T-helper 2 cell treated with Interferon-gamma antibody and Interleukin-4, amounts not matched to agents 5 μg/mL and 100 μg/mL, for 36 hours (primary cell): ENCODE measurements around the gene MAP3K4.

ENCODE experiments used
- DNase-seq: peaks from one replicate; pipeline ENCODE4 v3.0.0; 2021; ENCODE audit warnings: low spot score
- H3K27ac Mint-ChIP-seq: one replicate; pipeline ENCODE4 v1.8.0; 2021; ENCODE audit warnings: mild to moderate bottlenecking, mixed read lengths
- H3K27me3 Mint-ChIP-seq: one replicate; pipeline ENCODE4 v1.8.0; 2021; ENCODE audit warnings: low read depth, mixed read lengths
- H3K36me3 Mint-ChIP-seq: one replicate; pipeline ENCODE4 v1.8.0; 2021; ENCODE audit warnings: low read depth, mixed read lengths
- H3K4me1 Mint-ChIP-seq: one replicate; pipeline ENCODE4 v1.8.0; 2021; ENCODE audit warnings: low read depth, mixed read lengths
- H3K4me3 Mint-ChIP-seq: one replicate; pipeline ENCODE4 v1.8.0; 2022; ENCODE audit warnings: mild to moderate bottlenecking, moderate library complexity, mixed read lengths
- H3K9me3 Mint-ChIP-seq: one replicate; pipeline ENCODE4 v1.8.0; 2021; ENCODE audit warnings: mixed read lengths

The MAP3K4 gene

GRCh38 chr6:161024364-161024920 is 32.9 kb downstream of the MAP3K4 start:
- peaks cover 5% of the 10 kb centered on the region for H3K36me3 Mint-ChIP-seq
- no peak overlapping the region for H3K4me3 Mint-ChIP-seq
- DNase-seq: no peak
- no peaks in the 10 kb centered on the region for H3K9me3 Mint-ChIP-seq
- H3K27ac Mint-ChIP-seq: no peak overlapping the region
- no peaks in the 10 kb centered on the region for H3K27me3 Mint-ChIP-seq
- H3K4me1 Mint-ChIP-seq: peaks cover 9% of the 10 kb centered on the region

GRCh38 chr6:161027385-161027784 is 35.8 kb downstream of the MAP3K4 start:
- H3K4me1 Mint-ChIP-seq: peaks cover 14% of the 10 kb centered on the region
- DNase-seq: no peak
- H3K36me3 Mint-ChIP-seq: peaks cover 2% of the 10 kb centered on the region
- H3K27me3 Mint-ChIP-seq: no peaks in the 10 kb centered on the region
- no peak overlapping the region for H3K27ac Mint-ChIP-seq
- no peaks in the 10 kb centered on the region for H3K9me3 Mint-ChIP-seq
- H3K4me3 Mint-ChIP-seq: no peak overlapping the region

DNA sequence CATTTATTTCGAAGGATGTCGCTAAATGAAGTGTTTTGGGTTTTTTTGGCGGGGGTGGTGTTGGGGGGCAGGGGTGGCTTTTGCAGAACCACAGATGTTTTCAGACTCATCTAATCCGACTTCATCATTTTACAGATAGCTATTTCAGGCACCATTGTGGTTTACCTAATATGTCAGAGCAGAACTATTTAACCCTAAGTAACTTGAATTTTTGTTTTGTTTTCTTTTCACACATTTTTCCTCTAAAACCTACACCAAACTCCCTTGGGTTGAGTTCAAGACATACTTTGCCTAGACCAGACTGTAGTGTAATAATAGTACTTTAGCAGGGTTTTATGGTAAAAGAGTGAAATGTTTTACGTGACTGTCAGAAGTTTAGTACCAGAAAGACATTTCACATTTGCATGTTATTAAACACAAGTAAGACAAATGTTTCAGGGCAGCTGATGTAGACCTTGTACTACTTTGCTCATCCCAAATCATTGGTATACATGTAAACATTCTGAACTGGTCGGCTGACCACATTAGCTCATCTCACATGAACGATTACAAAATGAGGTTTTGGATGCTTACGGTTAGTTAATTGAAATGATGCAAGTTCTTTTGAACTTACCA is 37.7 kb downstream of the MAP3K4 start:
- no peak overlapping the region for H3K27ac Mint-ChIP-seq
- H3K9me3 Mint-ChIP-seq: no peaks in the 10 kb centered on the region
- no peak for DNase-seq
- H3K4me1 Mint-ChIP-seq: peaks cover 15% of the 10 kb centered on the region
- H3K4me3 Mint-ChIP-seq: no peak overlapping the region
- H3K27me3 Mint-ChIP-seq: no peaks in the 10 kb centered on the region
- H3K36me3 Mint-ChIP-seq: peaks cover 4% of the 10 kb centered on the region

- Mint-ChIP-seq H3K9me3 (no peaks in the 10 kb centered on the region), H3K4me3 (no peak overlapping the region), H3K36me3 (peaks cover 12% of the 10 kb centered on the region), H3K27ac (no peak overlapping the region), H3K27me3 (no peaks in the 10 kb centered on the region), H3K4me1 (peaks cover 15% of the 10 kb centered on the region)
- no peak for DNase-seq
Observed at GRCh38 chr6:161031721-161032495, 40.3 kb downstream of the MAP3K4 start.

DNA sequence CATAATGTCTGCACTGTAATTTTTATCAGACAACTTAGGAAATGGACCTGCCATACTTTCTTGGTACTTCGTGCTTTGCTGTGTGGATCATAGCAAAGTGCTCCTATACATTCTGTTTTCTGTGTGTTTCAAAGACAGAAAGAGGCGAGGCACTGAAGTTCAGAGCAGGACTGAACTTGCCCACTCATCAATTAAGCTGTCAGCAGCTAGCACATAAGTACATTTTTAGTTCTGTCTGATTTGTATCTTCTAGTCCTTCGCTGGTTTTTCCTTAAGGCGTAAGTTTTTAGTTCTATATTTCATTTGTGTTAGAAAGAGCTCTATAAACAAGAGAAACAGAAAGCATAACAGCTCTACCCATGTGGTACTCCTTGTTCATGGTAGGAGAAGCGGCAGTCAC is 42.1 kb downstream of the MAP3K4 start:
- no peak overlapping the region for H3K27ac Mint-ChIP-seq
- H3K4me3 Mint-ChIP-seq: no peak overlapping the region

DNA sequence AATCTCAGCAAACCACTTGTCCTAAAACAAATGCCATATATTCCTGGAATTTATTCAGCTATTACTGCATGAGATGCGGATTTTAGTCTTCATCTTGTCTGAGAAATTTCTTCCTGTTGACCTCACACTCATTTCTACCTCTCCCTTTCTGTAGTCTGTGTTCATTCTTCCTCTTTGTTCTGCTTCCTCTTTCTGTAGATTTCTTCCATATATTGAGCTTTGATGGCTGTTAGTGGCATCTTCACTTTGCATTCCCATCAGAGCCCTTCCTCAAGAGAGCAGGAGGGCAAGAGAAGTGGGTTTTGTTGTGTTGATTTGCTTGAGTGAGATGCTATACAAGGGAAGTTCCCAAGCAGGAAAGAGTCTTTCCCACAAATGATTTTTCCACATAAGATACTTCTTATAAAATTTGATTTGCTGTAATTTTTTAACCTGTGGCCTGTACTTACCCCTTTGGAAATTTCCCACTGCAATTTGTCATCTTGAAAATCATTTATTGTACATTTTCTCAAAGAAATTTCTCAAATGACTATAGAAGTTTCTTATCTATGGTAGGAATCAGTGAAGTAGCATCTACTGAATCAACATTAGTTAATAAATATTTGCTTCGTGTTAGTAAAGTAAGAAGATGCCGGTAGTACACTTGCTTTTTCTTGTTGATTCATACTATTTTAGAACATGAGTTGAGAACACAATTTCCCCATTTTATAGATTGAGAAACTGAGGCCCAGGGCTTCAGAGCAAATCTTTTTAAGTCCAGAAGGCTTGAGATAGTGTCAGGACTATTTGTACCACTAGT is 43.8 kb downstream of the MAP3K4 start:
- no peaks in the 10 kb centered on the region for H3K27me3 Mint-ChIP-seq
- H3K27ac Mint-ChIP-seq: no peak overlapping the region
- peaks cover 3% of the 10 kb centered on the region for H3K4me1 Mint-ChIP-seq
- H3K36me3 Mint-ChIP-seq: peaks cover 16% of the 10 kb centered on the region
- no peaks in the 10 kb centered on the region for H3K9me3 Mint-ChIP-seq
- no peak overlapping the region for H3K4me3 Mint-ChIP-seq
- DNase-seq: no peak

More for the DNA sequence above, 42.1 kb downstream of the MAP3K4 start:
- H3K27me3 Mint-ChIP-seq: no peaks in the 10 kb centered on the region
- H3K9me3 Mint-ChIP-seq: no peaks in the 10 kb centered on the region
- no peak for DNase-seq
- peaks cover 15% of the 10 kb centered on the region for H3K4me1 Mint-ChIP-seq
- H3K36me3 Mint-ChIP-seq: peaks cover 15% of the 10 kb centered on the region

DNA sequence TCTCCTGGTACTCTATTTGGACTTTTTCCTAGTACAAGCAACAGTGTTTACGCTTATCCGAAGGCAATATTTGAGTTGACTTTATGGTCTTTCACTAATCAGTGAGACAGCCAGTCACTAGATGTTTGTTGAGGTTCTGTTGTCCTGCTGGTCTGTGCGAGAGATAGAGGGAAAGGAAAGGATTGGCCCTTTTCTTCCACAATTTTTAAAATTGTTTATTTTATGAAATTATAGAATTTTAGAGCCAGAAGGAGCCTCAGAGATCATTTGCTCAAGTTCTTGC is 44.4 kb downstream of the MAP3K4 start:
- H3K9me3 Mint-ChIP-seq: no peaks in the 10 kb centered on the region
- DNase-seq: no peak
- H3K27me3 Mint-ChIP-seq: no peaks in the 10 kb centered on the region
- no peak overlapping the region for H3K4me3 Mint-ChIP-seq
- H3K27ac Mint-ChIP-seq: no peak overlapping the region
- H3K4me1 Mint-ChIP-seq: peaks cover 3% of the 10 kb centered on the region
- H3K36me3 Mint-ChIP-seq: peaks cover 16% of the 10 kb centered on the region

DNA sequence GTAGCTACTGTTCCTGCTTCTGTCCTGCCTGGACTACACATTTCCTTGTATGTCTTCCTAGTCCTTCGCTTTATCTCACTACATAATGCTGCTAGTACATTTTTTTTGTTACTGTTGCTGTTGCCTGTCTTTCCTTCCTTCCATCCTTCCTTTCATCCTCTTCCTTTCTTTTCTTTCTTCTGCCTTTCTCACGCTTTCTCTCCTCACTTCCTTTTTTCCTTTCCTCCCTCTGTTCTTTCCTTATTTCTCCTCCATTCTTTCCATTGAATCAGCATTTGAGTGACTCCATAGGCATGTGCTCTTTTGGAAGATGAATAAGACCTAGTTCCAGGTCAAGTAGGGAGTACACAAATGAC is 46.3 kb downstream of the MAP3K4 start:
- no peak overlapping the region for H3K27ac Mint-ChIP-seq
- H3K4me1 Mint-ChIP-seq: peaks cover 3% of the 10 kb centered on the region
- peaks cover 16% of the 10 kb centered on the region for H3K36me3 Mint-ChIP-seq
- no peaks in the 10 kb centered on the region for H3K27me3 Mint-ChIP-seq
- DNase-seq: no peak
- no peaks in the 10 kb centered on the region for H3K9me3 Mint-ChIP-seq
- H3K4me3 Mint-ChIP-seq: no peak overlapping the region

DNA sequence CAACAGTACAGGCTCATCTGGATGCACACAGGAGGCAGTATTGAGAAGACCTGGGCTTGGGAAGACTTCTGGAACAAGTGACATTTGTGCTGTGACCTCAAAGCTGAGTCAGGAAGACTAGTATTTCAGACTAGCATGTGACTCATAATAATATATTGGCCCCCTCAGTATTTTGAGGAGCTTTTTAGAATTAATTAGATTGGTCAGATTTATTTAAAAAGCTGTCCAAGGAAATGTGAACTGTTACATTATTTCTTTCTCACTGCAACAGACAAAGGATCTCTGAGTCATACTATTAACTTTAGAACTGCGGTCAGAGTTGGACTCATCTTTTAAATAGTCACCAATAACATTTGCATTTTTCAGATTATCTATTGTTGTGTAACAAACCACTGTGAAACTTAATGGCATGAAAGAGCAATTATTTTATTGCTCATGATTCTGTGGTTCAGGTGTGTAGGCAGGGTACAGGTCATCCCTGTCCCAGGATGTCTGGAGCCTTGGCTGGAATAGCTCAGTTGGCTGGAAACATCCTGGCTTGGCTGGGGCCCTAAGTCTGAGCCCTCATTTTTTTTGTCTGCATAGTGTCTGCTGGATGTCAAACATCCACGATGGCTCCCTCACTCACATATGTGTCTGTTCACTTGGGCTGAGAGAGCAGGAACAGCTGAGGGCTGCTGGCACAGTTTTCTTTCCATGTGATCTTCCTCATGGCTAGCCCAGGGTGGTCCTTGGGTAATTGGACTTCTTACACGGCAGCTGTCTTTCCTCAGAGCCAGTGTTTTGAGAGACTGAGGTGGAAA is 46.9 kb downstream of the MAP3K4 start:
- Mint-ChIP-seq H3K4me3 (no peak overlapping the region), H3K4me1 (peaks cover 3% of the 10 kb centered on the region), H3K36me3 (peaks cover 16% of the 10 kb centered on the region), H3K27me3 (no peaks in the 10 kb centered on the region), H3K9me3 (no peaks in the 10 kb centered on the region), H3K27ac (no peak overlapping the region)
- no peak for DNase-seq

DNA sequence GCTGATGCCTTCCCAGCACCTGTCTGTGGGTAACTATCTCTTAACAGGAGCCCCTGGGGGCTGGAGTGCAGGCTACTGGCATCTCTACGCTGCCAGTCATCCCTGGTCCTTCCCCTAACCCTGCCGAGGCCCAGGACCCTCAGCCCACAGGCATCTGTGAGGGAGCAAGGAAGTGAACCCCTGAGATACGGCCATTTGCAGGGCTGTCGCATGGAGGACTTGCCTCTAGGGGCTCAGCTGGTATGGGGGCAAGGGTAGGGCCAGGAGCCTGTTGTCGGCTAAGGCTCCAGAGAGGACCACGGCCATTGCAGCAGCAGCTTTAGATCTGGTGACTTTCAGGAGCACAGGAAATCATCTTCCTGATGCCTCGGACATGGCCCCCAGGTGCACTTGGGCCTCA is 49.7 kb downstream of the MAP3K4 start:
- H3K27ac Mint-ChIP-seq: no peak overlapping the region
- peaks cover 5% of the 10 kb centered on the region for H3K36me3 Mint-ChIP-seq
- no peaks in the 10 kb centered on the region for H3K27me3 Mint-ChIP-seq
- no peak overlapping the region for H3K4me3 Mint-ChIP-seq
- no peaks in the 10 kb centered on the region for H3K4me1 Mint-ChIP-seq
- no peaks in the 10 kb centered on the region for H3K9me3 Mint-ChIP-seq
- no peak for DNase-seq

DNA sequence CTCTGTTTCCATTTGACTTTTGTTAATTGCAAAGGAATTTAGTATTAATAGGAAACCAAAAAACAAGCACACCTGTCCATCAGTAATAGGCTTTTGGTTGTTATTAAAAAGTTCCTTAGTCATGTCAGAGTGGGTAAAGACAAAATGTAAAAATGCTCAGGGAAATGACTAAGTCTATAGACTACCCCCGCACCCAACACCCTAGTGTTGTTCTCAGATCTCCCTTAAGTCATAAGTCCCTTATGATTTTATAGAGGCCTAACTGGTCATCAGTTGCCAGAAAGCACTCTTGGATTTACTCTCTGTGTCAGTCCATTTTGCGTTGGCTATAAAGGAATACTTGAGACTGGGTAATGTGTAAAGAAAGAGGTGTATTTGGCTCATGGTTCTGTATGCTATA is 52.8 kb downstream of the MAP3K4 start:
- H3K4me1 Mint-ChIP-seq: no peaks in the 10 kb centered on the region
- no peak overlapping the region for H3K4me3 Mint-ChIP-seq
- no peak for DNase-seq
- H3K9me3 Mint-ChIP-seq: no peaks in the 10 kb centered on the region
- no peak overlapping the region for H3K27ac Mint-ChIP-seq
- H3K36me3 Mint-ChIP-seq: no peaks in the 10 kb centered on the region
- H3K27me3 Mint-ChIP-seq: no peaks in the 10 kb centered on the region

DNA sequence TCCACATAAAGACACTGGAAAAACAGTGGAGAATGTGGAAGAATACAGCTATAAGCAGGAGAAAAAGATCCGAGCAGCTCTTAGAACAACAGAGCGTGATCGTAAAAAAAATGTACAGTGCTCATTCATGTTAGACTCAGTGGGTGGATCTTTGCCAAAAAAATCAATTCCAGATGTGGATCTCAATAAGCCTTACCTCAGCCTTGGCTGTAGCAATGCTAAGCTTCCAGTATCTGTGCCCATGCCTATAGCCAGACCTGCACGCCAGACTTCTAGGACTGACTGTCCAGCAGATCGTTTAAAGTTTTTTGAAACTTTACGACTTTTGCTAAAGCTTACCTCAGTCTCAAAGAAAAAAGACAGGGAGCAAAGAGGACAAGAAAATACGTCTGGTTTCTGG is 57.1 kb downstream of the MAP3K4 start:
- Mint-ChIP-seq H3K4me3 (no peak overlapping the region), H3K4me1 (peaks cover 7% of the 10 kb centered on the region), H3K9me3 (no peaks in the 10 kb centered on the region), H3K27ac (no peak overlapping the region), H3K27me3 (no peaks in the 10 kb centered on the region), H3K36me3 (peaks cover 2% of the 10 kb centered on the region)
- no peak for DNase-seq

DNA sequence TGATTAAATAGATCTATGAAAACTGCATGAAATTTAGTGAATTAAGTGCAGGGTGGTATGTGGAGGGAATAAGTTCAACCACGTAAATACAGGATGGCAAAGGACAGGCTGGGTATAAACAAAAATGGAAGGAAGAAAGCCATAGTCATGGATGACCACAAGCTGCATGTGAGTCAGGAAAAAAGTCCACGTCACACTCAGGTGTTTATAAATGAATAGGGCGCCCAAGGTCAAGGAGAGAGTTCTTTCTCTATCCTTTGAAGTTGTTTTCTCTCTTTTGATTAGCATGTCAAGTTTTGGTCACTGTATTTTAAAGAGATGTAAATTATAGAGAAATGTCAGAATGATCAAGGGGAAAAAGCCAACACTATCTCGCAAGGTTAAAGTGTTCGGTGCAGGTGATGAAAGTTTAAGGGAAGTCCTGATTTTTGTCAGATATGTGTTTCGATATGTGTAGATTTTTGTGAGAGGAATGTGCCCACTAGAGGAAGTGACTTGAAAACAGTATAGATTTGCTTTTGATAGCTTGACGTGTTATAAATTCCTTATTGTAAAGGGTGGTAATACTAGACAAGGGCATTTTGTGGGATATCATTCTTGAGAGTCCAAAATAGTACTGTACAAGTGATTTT is 58.7 kb downstream of the MAP3K4 start:
- Mint-ChIP-seq H3K9me3 (no peaks in the 10 kb centered on the region), H3K4me3 (no peak overlapping the region), H3K4me1 (peaks cover 7% of the 10 kb centered on the region), H3K27ac (no peak overlapping the region), H3K36me3 (peaks cover 2% of the 10 kb centered on the region), H3K27me3 (no peaks in the 10 kb centered on the region)
- no peak for DNase-seq
